HCT116 (cell line): Measurements from ENCODE around the gene UBQLN4. TPM values are rescaled to one million over a fixed set of nuclear protein-coding genes. Genes with fewer than 3 reads are reported as not detected.

Experiments
- ATAC-seq: fragments of 200-7000 bp; cut with Tn5 transposase; 2 replicates; pipeline ENCODE4 v1.9.1; 2020; ENCODE audit warnings: mild to moderate bottlenecking, moderate library complexity
- BruUV-seq: library from RNA; stranded (reverse); fragments of 400-500 nt; replicated peaks from 2 replicates; lab custom pipeline; 2021; lab: Mats Ljungman, UMichigan
- CTCF ChIA-PET: fragments of 300-600 bp; sonication (Branson Sonifier 250); formaldehyde crosslinking; loops from one replicate; lab custom pipeline; 2021; ENCODE audit warnings: antibody characterized with exemption; lab: Charles Lee
- POLR2A ChIA-PET: fragments of 300-600, 350-600 bp; sonication (Branson Sonifier 250); formaldehyde crosslinking; loops from one replicate; lab custom pipeline; 2021; ENCODE audit warnings: antibody characterized with exemption; lab: Charles Lee
- RAD21 ChIA-PET, 2 experiments: fragments of 300-600 bp; sonication (Branson Sonifier 250); formaldehyde crosslinking; loops; one replicate each; lab custom pipeline; 2023; ENCODE audit warnings: low total read pairs in 2 of 2; ENCODE audit not compliant: uncharacterized antibody in 2 of 2, unreplicated experiment in 2 of 2, low non-redundant PET in 1 of 2; lab: Charles Lee
- DNase-seq: peaks from one replicate; pipeline ENCODE4 v3.0.0-alpha.2; 2010; ENCODE audit warnings: low read depth, low spot score
- H2AFZ ChIP-seq: fragments of 200-600 bp; shearing (Covaris generic), sonication (generic); 2 replicates; pipeline ENCODE4 v1.6.1; 2017; ENCODE audit warnings: low read depth, mixed run types, mixed read lengths, antibody characterized with exemption, low read length; ENCODE audit not compliant: poor library complexity, severe bottlenecking
- H3K27ac ChIP-seq: 2 replicates; pipeline ENCODE4 v1.5.1; 2012; ENCODE audit warnings: low read depth, low read length
- H3K27me3 ChIP-seq: fragments of 200-600 bp; sonication (generic); 2 replicates; pipeline ENCODE4 v1.6.1; 2016; ENCODE audit warnings: mixed run types, low read length, mixed read lengths; ENCODE audit not compliant: insufficient read depth
- H3K36me3 ChIP-seq, 2 experiments: fragments of 200-500 bp in 1 of 2; fragments of 200-600 bp in 1 of 2; sonication (Bioruptor generic) in 1 of 2; sonication (generic) in 1 of 2; 2 replicates each; pipeline versions ENCODE4 v1.5.1 to v1.6.1; 2014 to 2016; ENCODE audit warnings: low read length in 2 of 2, inconsistent platforms in 1 of 2, mixed read lengths in 1 of 2, mixed run types in 1 of 2; ENCODE audit not compliant: insufficient read depth in 2 of 2, control insufficient read depth in 1 of 2
- H3K4me1 ChIP-seq, 2 experiments: fragments of 200-600 bp in 1 of 2; sonication (generic) in 1 of 2; 2 replicates each; pipeline versions ENCODE4 v1.5.1 to v1.6.1; 2012 to 2017; ENCODE audit warnings: low read length in 2 of 2, inconsistent platforms in 1 of 2, mild to moderate bottlenecking in 1 of 2, mixed read lengths in 1 of 2, mixed run types in 1 of 2, moderate library complexity in 1 of 2; ENCODE audit not compliant: insufficient read depth in 2 of 2, control insufficient read depth in 1 of 2
- H3K4me2 ChIP-seq: fragments of 200-600 bp; sonication (generic); 2 replicates; pipeline ENCODE4 v1.6.1; 2017; ENCODE audit warnings: mixed run types, low read length, mixed read lengths
- H3K4me3 ChIP-seq, 2 experiments: fragments of 200-600 bp in 1 of 2; sonication (generic) in 1 of 2; replicated peaks in 1 of 2; 2 replicates each; pipeline ENCODE4 v1.5.1; 2011 to 2016; ENCODE audit warnings: low read length in 2 of 2, control low read depth in 1 of 2, low read depth in 1 of 2, mild to moderate bottlenecking in 1 of 2, mixed read lengths in 1 of 2, mixed run types in 1 of 2
- H3K79me2 ChIP-seq: fragments of 200-600 bp; sonication (generic); 2 replicates; pipeline ENCODE4 v1.6.1; 2017; ENCODE audit warnings: mild to moderate bottlenecking, mixed run types, low read length, moderate library complexity, mixed read lengths; ENCODE audit not compliant: insufficient read depth
- H3K9ac ChIP-seq: fragments of 200-600 bp; sonication (generic); 2 replicates; pipeline ENCODE4 v1.6.1; 2016; ENCODE audit warnings: low read length, mixed read lengths
- H3K9me2 ChIP-seq: fragments of 200-600 bp; sonication (generic), shearing (Covaris generic); 2 replicates; pipeline ENCODE4 v1.6.1; 2017; ENCODE audit warnings: mixed run types, mild to moderate bottlenecking, moderate library complexity; ENCODE audit not compliant: insufficient read depth
- H3K9me3 ChIP-seq, 2 experiments: fragments of 200-500 bp in 1 of 2; fragments of 200-600 bp in 1 of 2; sonication (Bioruptor generic) in 1 of 2; sonication (generic) in 1 of 2; 2 replicates each; pipeline ENCODE4 v1.6.1; 2014 to 2017; ENCODE audit warnings: low read length in 2 of 2, mixed read lengths in 2 of 2, inconsistent platforms in 1 of 2, low read depth in 1 of 2, mild to moderate bottlenecking in 1 of 2, mixed run types in 1 of 2, moderate library complexity in 1 of 2; ENCODE audit not compliant: control insufficient read depth in 1 of 2, insufficient read depth in 1 of 2
- H4K20me1 ChIP-seq: fragments of 200-600 bp; sonication (generic), shearing (Covaris generic); 2 replicates; pipeline ENCODE4 v1.6.1; 2017; ENCODE audit warnings: mixed run types, mild to moderate bottlenecking, moderate library complexity; ENCODE audit not compliant: insufficient read depth
- CBX3 ChIP-seq: IDR thresholded peaks from 2 replicates; pipeline ENCODE4 v1.6.1; 2012; ENCODE audit warnings: low read depth
- CEBPB ChIP-seq: IDR thresholded peaks from 2 replicates; pipeline ENCODE4 v1.6.1; 2012; ENCODE audit warnings: low read depth
- EGR1 ChIP-seq: IDR thresholded peaks from 2 replicates; pipeline ENCODE4 v1.6.1; 2012; ENCODE audit warnings: low read depth
- ELF1 ChIP-seq: IDR thresholded peaks from 2 replicates; pipeline ENCODE4 v1.6.1; 2012; ENCODE audit warnings: low read depth, borderline replicate concordance
- EZH2 ChIP-seq: fragments of 200-600 bp; sonication (generic); IDR thresholded peaks from 2 replicates; pipeline ENCODE4 v1.6.1; 2017; ENCODE audit warnings: antibody characterized with exemption, mixed run types
- FOSL1 ChIP-seq: IDR thresholded peaks from 2 replicates; pipeline ENCODE4 v1.6.1; 2012; ENCODE audit warnings: low read depth
- JUND ChIP-seq: IDR thresholded peaks from 2 replicates; pipeline ENCODE4 v1.6.1; 2012
- POLR2AphosphoS5 ChIP-seq: IDR thresholded peaks from 2 replicates; pipeline ENCODE4 v1.6.1; 2011; ENCODE audit warnings: mild to moderate bottlenecking, low read depth, low read length, moderate library complexity
- RAD21 ChIP-seq: IDR thresholded peaks from 2 replicates; pipeline ENCODE4 v1.6.1; 2012; ENCODE audit warnings: low read depth, mild to moderate bottlenecking
- SIN3A ChIP-seq: IDR thresholded peaks from 2 replicates; pipeline ENCODE4 v1.6.1; 2012; ENCODE audit warnings: low read depth
- SP1 ChIP-seq: IDR thresholded peaks from 2 replicates; pipeline ENCODE4 v1.6.1; 2012; ENCODE audit warnings: low read depth
- SRF ChIP-seq: IDR thresholded peaks from 2 replicates; pipeline ENCODE4 v1.6.1; 2012; ENCODE audit warnings: low read depth
- TCF7L2 ChIP-seq: IDR thresholded peaks from 2 replicates; pipeline ENCODE4 v1.7.0; 2011; ENCODE audit warnings: borderline replicate concordance, inconsistent platforms; ENCODE audit not compliant: insufficient read depth, insufficient read length; ENCODE audit errors: extremely low read depth
- YY1 ChIP-seq: IDR thresholded peaks from 2 replicates; pipeline ENCODE4 v1.6.1; 2011; ENCODE audit warnings: low read length, low read depth, moderate library complexity, mild to moderate bottlenecking; ENCODE audit not compliant: insufficient replicate concordance; ENCODE audit errors: extremely low read depth
- intact Hi-C: fragments of 100-400 bp; cut with micrococcal nuclease; formaldehyde crosslinking; loops from 2 replicates; pipeline ENCODE4 v1.10.0; 2022
- total RNA-seq: library from RNA; stranded (reverse); gene quantifications from one replicate; pipeline ENCODE4 v1.2.1, GENCODE V29; 2021; ENCODE audit not compliant: unreplicated experiment
- TF ChIP-seq, protein P1 (sequence below), 3 experiments: fragments of 200-600 bp in 1 of 3; sonication (generic) in 1 of 3; IDR thresholded peaks in 2 of 3; conservative IDR thresholded peaks in 1 of 3; 2 replicates each; pipeline ENCODE4 v1.5.1; 2012 to 2017; ENCODE audit warnings: low read depth in 2 of 3, low read length in 2 of 3, antibody characterized with exemption in 1 of 3, borderline replicate concordance in 1 of 3, control low read depth in 1 of 3, mild to moderate bottlenecking in 1 of 3, mixed read lengths in 1 of 3, mixed run types in 1 of 3, moderate library complexity in 1 of 3; ENCODE audit not compliant: insufficient read depth in 1 of 3
- TF ChIP-seq, protein P2 (sequence below): IDR thresholded peaks from 2 replicates; pipeline ENCODE4 v1.6.1; 2012
- TF ChIP-seq, protein P3 (sequence below): IDR thresholded peaks from 2 replicates; pipeline ENCODE4 v1.6.1; 2012; ENCODE audit warnings: low read depth
- TF ChIP-seq, protein P4 (sequence below): IDR thresholded peaks from 2 replicates; pipeline ENCODE4 v1.6.1; 2012
- TF ChIP-seq, protein P5 (sequence below): IDR thresholded peaks from 2 replicates; pipeline ENCODE4 v1.6.1; 2011; ENCODE audit warnings: mild to moderate bottlenecking, low read length, moderate library complexity; ENCODE audit not compliant: insufficient replicate concordance; ENCODE audit errors: extremely low read depth

The UBQLN4 gene
- total RNA-seq, 1 experiment from 2014 or later: 68.4 TPM

DNA sequence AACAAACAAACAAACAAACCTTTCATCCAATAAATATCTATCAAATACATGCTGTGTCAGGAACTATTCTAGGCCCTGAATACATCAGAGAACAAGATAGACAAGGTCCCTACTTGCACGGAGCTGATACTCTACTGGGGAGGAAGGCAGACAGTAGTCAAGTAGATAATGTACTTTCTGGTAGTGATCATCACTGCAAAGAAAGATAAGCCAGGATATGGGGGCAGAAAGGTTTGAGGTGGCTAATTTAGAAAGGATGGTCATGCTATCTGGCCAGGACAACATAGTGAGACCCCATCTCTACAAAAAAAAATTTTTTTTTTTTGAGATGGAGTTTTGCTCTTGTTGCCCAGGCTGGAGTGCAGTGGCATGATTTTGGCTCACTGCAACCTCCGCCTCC is 38.0 kb upstream of the UBQLN4 start:
- intact Hi-C loops: loop anchor here (2.0 kb wide), 1 partner anchor 269 kb away; no protein-coding TSS in a partner anchor
- no peak overlapping the region for H3K27ac ChIP-seq

More for the DNA sequence above, 38.0 kb upstream of the UBQLN4 start:
- no peak for DNase-seq
- BruUV-seq: no TSS peak
- ChIA-PET CTCF (interaction anchor here (0.9 to 4.7 kb wide), 8 partner anchors 11 to 228 kb away, joined by 3 to 27 read pairs (median 4); no protein-coding TSS in a partner anchor), POLR2A (interaction anchor here (1.5 kb wide), 1 partner anchor 39 kb away, joined by 4 read pairs; no protein-coding TSS in a partner anchor), RAD21 (interaction anchor here (1.0 to 1.5 kb wide), 3 partner anchors 38 to 134 kb away, joined by 5 to 11 read pairs (median 8); no protein-coding TSS in a partner anchor)
- peaks cover 17 to 31% of the 10 kb centered on the region in 2 experiments for H3K4me1 ChIP-seq
- no peak overlapping the region for H3K9ac ChIP-seq
- no peaks in the 10 kb centered on the region for H4K20me1 ChIP-seq
- no peak overlapping the region for H3K4me3 ChIP-seq
- no peaks in the 10 kb centered on the region for H3K27me3 ChIP-seq
- H3K4me2 ChIP-seq: no peak overlapping the region
- no peaks in the 10 kb centered on the region for H3K79me2 ChIP-seq
- no peaks in the 10 kb centered on the region for H3K9me2 ChIP-seq
- no peaks in the 10 kb centered on the region for H3K9me3 ChIP-seq
- ATAC-seq: no peak
- H2AFZ ChIP-seq: no peak overlapping the region
- no peaks in the 10 kb centered on the region for H3K36me3 ChIP-seq
- TF ChIP-seq TCF7L2: no peak
- no peak for TF ChIP-seq SP1
- TF ChIP-seq, protein P1, sequence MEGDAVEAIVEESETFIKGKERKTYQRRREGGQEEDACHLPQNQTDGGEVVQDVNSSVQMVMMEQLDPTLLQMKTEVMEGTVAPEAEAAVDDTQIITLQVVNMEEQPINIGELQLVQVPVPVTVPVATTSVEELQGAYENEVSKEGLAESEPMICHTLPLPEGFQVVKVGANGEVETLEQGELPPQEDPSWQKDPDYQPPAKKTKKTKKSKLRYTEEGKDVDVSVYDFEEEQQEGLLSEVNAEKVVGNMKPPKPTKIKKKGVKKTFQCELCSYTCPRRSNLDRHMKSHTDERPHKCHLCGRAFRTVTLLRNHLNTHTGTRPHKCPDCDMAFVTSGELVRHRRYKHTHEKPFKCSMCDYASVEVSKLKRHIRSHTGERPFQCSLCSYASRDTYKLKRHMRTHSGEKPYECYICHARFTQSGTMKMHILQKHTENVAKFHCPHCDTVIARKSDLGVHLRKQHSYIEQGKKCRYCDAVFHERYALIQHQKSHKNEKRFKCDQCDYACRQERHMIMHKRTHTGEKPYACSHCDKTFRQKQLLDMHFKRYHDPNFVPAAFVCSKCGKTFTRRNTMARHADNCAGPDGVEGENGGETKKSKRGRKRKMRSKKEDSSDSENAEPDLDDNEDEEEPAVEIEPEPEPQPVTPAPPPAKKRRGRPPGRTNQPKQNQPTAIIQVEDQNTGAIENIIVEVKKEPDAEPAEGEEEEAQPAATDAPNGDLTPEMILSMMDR (IDR thresholded peaks at IDR 0.05 in 2 of 3, conservative IDR thresholded peaks at IDR 0.05 in 1 of 3; ENCODE audit: borderline replicate concordance in 1 of 3, insufficient read depth in 1 of 3, low read depth in 2 of 3, low read length in 2 of 3): no peak
- no peak for TF ChIP-seq ELF1
- TF ChIP-seq, protein P2, sequence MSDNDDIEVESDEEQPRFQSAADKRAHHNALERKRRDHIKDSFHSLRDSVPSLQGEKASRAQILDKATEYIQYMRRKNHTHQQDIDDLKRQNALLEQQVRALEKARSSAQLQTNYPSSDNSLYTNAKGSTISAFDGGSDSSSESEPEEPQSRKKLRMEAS: no peak
- TF ChIP-seq CEBPB: no peak
- TF ChIP-seq SRF: no peak
- TF ChIP-seq, protein P3, sequence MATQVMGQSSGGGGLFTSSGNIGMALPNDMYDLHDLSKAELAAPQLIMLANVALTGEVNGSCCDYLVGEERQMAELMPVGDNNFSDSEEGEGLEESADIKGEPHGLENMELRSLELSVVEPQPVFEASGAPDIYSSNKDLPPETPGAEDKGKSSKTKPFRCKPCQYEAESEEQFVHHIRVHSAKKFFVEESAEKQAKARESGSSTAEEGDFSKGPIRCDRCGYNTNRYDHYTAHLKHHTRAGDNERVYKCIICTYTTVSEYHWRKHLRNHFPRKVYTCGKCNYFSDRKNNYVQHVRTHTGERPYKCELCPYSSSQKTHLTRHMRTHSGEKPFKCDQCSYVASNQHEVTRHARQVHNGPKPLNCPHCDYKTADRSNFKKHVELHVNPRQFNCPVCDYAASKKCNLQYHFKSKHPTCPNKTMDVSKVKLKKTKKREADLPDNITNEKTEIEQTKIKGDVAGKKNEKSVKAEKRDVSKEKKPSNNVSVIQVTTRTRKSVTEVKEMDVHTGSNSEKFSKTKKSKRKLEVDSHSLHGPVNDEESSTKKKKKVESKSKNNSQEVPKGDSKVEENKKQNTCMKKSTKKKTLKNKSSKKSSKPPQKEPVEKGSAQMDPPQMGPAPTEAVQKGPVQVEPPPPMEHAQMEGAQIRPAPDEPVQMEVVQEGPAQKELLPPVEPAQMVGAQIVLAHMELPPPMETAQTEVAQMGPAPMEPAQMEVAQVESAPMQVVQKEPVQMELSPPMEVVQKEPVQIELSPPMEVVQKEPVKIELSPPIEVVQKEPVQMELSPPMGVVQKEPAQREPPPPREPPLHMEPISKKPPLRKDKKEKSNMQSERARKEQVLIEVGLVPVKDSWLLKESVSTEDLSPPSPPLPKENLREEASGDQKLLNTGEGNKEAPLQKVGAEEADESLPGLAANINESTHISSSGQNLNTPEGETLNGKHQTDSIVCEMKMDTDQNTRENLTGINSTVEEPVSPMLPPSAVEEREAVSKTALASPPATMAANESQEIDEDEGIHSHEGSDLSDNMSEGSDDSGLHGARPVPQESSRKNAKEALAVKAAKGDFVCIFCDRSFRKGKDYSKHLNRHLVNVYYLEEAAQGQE: no peak
- TF ChIP-seq FOSL1: no peak
- no peak for TF ChIP-seq RAD21
- no peak for TF ChIP-seq JUND
- TF ChIP-seq, protein P4, sequence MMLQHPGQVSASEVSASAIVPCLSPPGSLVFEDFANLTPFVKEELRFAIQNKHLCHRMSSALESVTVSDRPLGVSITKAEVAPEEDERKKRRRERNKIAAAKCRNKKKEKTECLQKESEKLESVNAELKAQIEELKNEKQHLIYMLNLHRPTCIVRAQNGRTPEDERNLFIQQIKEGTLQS: no peak
- TF ChIP-seq CBX3: no peak
- TF ChIP-seq EGR1: no peak
- no peak for TF ChIP-seq SIN3A
- TF ChIP-seq YY1: no peak
- TF ChIP-seq, protein P5, sequence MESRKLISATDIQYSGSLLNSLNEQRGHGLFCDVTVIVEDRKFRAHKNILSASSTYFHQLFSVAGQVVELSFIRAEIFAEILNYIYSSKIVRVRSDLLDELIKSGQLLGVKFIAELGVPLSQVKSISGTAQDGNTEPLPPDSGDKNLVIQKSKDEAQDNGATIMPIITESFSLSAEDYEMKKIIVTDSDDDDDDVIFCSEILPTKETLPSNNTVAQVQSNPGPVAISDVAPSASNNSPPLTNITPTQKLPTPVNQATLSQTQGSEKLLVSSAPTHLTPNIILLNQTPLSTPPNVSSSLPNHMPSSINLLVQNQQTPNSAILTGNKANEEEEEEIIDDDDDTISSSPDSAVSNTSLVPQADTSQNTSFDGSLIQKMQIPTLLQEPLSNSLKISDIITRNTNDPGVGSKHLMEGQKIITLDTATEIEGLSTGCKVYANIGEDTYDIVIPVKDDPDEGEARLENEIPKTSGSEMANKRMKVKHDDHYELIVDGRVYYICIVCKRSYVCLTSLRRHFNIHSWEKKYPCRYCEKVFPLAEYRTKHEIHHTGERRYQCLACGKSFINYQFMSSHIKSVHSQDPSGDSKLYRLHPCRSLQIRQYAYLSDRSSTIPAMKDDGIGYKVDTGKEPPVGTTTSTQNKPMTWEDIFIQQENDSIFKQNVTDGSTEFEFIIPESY: no peak
- TF ChIP-seq EZH2: no peak
- no peak for TF ChIP-seq POLR2AphosphoS5
